Mesenchymal stem cell (in vitro differentiated cells and primary cell): ENCODE results near the gene ARHGAP12.

Experiments used
- DNase-seq: peaks from one replicate; pipeline ENCODE4 v3.0.0-alpha.2; 2013
- H2AFZ ChIP-seq: one replicate; pipeline ENCODE4 v1.6.1; 2013; ENCODE audit warnings: low read depth, mild to moderate bottlenecking, control low read depth, inconsistent platforms, low read length, moderate library complexity
- H2AK5ac ChIP-seq: 2 replicates; pipeline ENCODE4 v1.6.1; 2013; ENCODE audit warnings: low read length, moderate library complexity, mild to moderate bottlenecking, inconsistent platforms; ENCODE audit not compliant: severe bottlenecking
- H2BK120ac ChIP-seq: one replicate; pipeline ENCODE4 v1.6.1; 2013; ENCODE audit warnings: low read depth, mild to moderate bottlenecking, inconsistent platforms, low read length, moderate library complexity
- H2BK12ac ChIP-seq, 2 experiments: one replicate each; pipeline ENCODE4 v1.6.1; 2013; ENCODE audit warnings: inconsistent platforms in 2 of 2, low read length in 2 of 2, mild to moderate bottlenecking in 2 of 2, moderate library complexity in 2 of 2, control low read depth in 1 of 2
- H2BK15ac ChIP-seq: one replicate; pipeline ENCODE4 v1.6.1; 2013; ENCODE audit warnings: mild to moderate bottlenecking, low read depth, inconsistent platforms; ENCODE audit not compliant: poor library complexity, severe bottlenecking
- H2BK5ac ChIP-seq: 2 replicates; pipeline ENCODE4 v1.6.1; 2013; ENCODE audit warnings: low read depth, mild to moderate bottlenecking, low read length, control low read depth, inconsistent platforms; ENCODE audit not compliant: poor library complexity, severe bottlenecking
- H3K14ac ChIP-seq, 2 experiments: one replicate each; pipeline ENCODE4 v1.6.1; 2013; ENCODE audit warnings: inconsistent platforms in 2 of 2, low read length in 2 of 2, control low read depth in 1 of 2, mild to moderate bottlenecking in 1 of 2, moderate library complexity in 1 of 2
- H3K18ac ChIP-seq, 2 experiments: one replicate each; pipeline ENCODE4 v1.6.1; 2013; ENCODE audit warnings: inconsistent platforms in 2 of 2, low read length in 2 of 2, control low read depth in 1 of 2, low read depth in 1 of 2, mild to moderate bottlenecking in 1 of 2
- H3K23ac ChIP-seq, 2 experiments: one replicate each; pipeline ENCODE4 v1.6.1; 2013; ENCODE audit warnings: inconsistent platforms in 2 of 2, low read length in 2 of 2, mild to moderate bottlenecking in 2 of 2, moderate library complexity in 2 of 2, control low read depth in 1 of 2
- H3K27ac ChIP-seq: 2 replicates; pipeline ENCODE4 v1.5.1; 2013; ENCODE audit warnings: mild to moderate bottlenecking, moderate library complexity, low read length, control low read depth, inconsistent platforms; ENCODE audit not compliant: poor library complexity, severe bottlenecking
- H3K27me3 ChIP-seq, 2 experiments: 2 replicates each; pipeline versions ENCODE4 v1.6.1 to v1.7.0; 2013; ENCODE audit warnings: low read length in 2 of 2, mild to moderate bottlenecking in 2 of 2, moderate library complexity in 2 of 2, control low read depth in 1 of 2, inconsistent platforms in 1 of 2; ENCODE audit not compliant: control insufficient read depth in 1 of 2, insufficient read depth in 1 of 2
- H3K36me3 ChIP-seq, 2 experiments: 2 replicates each; pipeline versions ENCODE4 v1.6.1 to v1.7.0; 2013; ENCODE audit warnings: low read length in 2 of 2, control low read depth in 1 of 2, inconsistent platforms in 1 of 2, low read depth in 1 of 2, mild to moderate bottlenecking in 1 of 2; ENCODE audit not compliant: insufficient read depth in 2 of 2, control insufficient read depth in 1 of 2
- H3K4ac ChIP-seq, 2 experiments: one replicate each; pipeline ENCODE4 v1.6.1; 2013; ENCODE audit warnings: inconsistent platforms in 2 of 2, low read length in 2 of 2, mild to moderate bottlenecking in 2 of 2, moderate library complexity in 2 of 2, control low read depth in 1 of 2, low read depth in 1 of 2
- H3K4me1 ChIP-seq: 2 replicates; pipeline ENCODE4 v1.6.1; 2013; ENCODE audit warnings: low read depth, low read length, control low read depth; ENCODE audit not compliant: control insufficient read depth, insufficient read depth
- H3K4me2 ChIP-seq: 2 replicates; pipeline ENCODE4 v1.6.1; 2013; ENCODE audit warnings: low read length, mild to moderate bottlenecking, inconsistent platforms; ENCODE audit not compliant: poor library complexity, severe bottlenecking
- H3K4me3 ChIP-seq, 2 experiments: 2 replicates each; pipeline versions ENCODE4 v1.5.1 to v1.7.0; 2013; ENCODE audit warnings: low read length in 2 of 2, mild to moderate bottlenecking in 2 of 2, control low read depth in 1 of 2, low read depth in 1 of 2; ENCODE audit not compliant: insufficient read depth in 1 of 2
- H3K79me1 ChIP-seq: replicated peaks from 2 replicates; pipeline ENCODE4 v1.6.1; 2013; ENCODE audit warnings: mild to moderate bottlenecking, control low read depth, low read length, inconsistent platforms; ENCODE audit not compliant: poor library complexity, severe bottlenecking
- H3K9ac ChIP-seq: 2 replicates; pipeline ENCODE4 v1.7.0; 2013; ENCODE audit warnings: mild to moderate bottlenecking, low read length, moderate library complexity
- H3K9me3 ChIP-seq: 2 replicates; pipeline ENCODE4 v1.7.0; 2013; ENCODE audit warnings: mild to moderate bottlenecking, low read length; ENCODE audit not compliant: control insufficient read depth
- H4K8ac ChIP-seq: one replicate; pipeline ENCODE4 v1.6.1; 2013; ENCODE audit warnings: inconsistent platforms, mild to moderate bottlenecking, low read length, moderate library complexity
- H4K91ac ChIP-seq: one replicate; pipeline ENCODE4 v1.6.1; 2013; ENCODE audit warnings: mild to moderate bottlenecking, low read length, inconsistent platforms
- WGBS: methylation state at CpG from one replicate; pipeline ENCODE4 v1.1.7; 2013; ENCODE audit warnings: mixed read lengths; 5-methylcytosine and 5-hydroxymethylcytosine counted together

ARHGAP12 gene

DNA sequence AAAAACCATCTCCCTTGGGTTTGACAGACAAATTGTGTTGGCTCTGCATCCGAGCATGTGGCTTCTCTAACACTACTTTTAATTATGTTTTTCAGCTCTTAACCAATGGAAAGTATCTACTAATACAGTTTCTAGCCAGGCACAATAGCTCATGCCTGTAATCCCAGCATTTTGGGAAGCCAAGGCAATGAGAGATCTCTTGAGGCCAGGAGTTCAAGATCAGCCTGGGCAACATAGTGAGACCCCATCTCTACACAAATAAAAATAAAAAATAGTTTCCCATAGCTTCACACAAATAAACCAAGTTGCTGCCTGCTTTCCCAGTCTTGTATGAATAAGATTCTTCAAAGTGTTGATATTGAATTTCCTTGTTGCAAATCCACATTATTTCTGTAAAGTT is 13.8 kb upstream of the ARHGAP12 start:
- DNase-seq: no peak
- H3K27me3 ChIP-seq: no peaks in the 10 kb centered on the region
- no peak overlapping the region for H3K9ac ChIP-seq
- peaks cover 4% of the 10 kb centered on the region for H3K4me1 ChIP-seq
- no peak overlapping the region for H3K23ac ChIP-seq
- no peak overlapping the region for H2BK15ac ChIP-seq
- no peak overlapping the region for H3K4me2 ChIP-seq
- no peak overlapping the region for H2BK120ac ChIP-seq
- no peak overlapping the region for H2AK5ac ChIP-seq
- H4K91ac ChIP-seq: no peak overlapping the region
- no peak overlapping the region for H2BK12ac ChIP-seq
- H3K36me3 ChIP-seq: no peaks in the 10 kb centered on the region
- peaks cover 7% of the 10 kb centered on the region for H3K79me1 ChIP-seq
- H3K18ac ChIP-seq: no peak overlapping the region
- no peaks in the 10 kb centered on the region for H3K9me3 ChIP-seq
- H2AFZ ChIP-seq: no peak overlapping the region
- H4K8ac ChIP-seq: no peak overlapping the region
- H3K4me3 ChIP-seq: no peak overlapping the region
- no peak overlapping the region for H2BK5ac ChIP-seq
- WGBS: 97% methylated on average over 1 of the region's 1 CpG
- H3K27ac ChIP-seq: no peak overlapping the region
- no peak overlapping the region for H3K14ac ChIP-seq
- no peak overlapping the region for H3K4ac ChIP-seq

- H3K27ac ChIP-seq: peak overlapping the region; percentile 81
- peak overlapping the region; percentile 81 for H3K9ac ChIP-seq
- 37% methylated on average over 7 of the region's 7 CpGs for WGBS
Measured at GRCh38 chr10:31940839-31941653, 12.4 kb upstream of the ARHGAP12 start.

GRCh38 chr10:31939797-31940708 is 11.4 kb upstream of the ARHGAP12 start:
- Histone ChIP-seq H3K18ac (no peak overlapping the region), H3K9me3 (no peaks in the 10 kb centered on the region), H2BK5ac (no peak overlapping the region), H4K8ac (no peak overlapping the region), H3K27me3 (no peaks in the 10 kb centered on the region), H3K4me3 (peak overlapping the region in 1 of 2 experiments; percentile 22), H3K23ac (no peak overlapping the region), H4K91ac (no peak overlapping the region), H2BK15ac (no peak overlapping the region), H3K4ac (no peak overlapping the region), H3K27ac (no peak overlapping the region), H2AK5ac (no peak overlapping the region), H3K36me3 (no peaks in the 10 kb centered on the region), H2BK12ac (no peak overlapping the region), H3K14ac (no peak overlapping the region), H3K9ac (peak overlapping the region; percentile 81), H2BK120ac (no peak overlapping the region), H3K4me1 (peaks cover 6% of the 10 kb centered on the region), H3K79me1 (peaks cover 4% of the 10 kb centered on the region), H2AFZ (no peak overlapping the region), H3K4me2 (no peak overlapping the region)
- peak; percentile 38 for DNase-seq
- 49% methylated on average over 3 of the region's 4 CpGs for WGBS

More at GRCh38 chr10:31940839-31941653, 12.4 kb upstream of the ARHGAP12 start:
- H3K14ac ChIP-seq: no peak overlapping the region
- no peak overlapping the region for H3K4me2 ChIP-seq
- peak overlapping the region; percentile 26 for H2AK5ac ChIP-seq
- H3K27me3 ChIP-seq: no peaks in the 10 kb centered on the region
- H4K91ac ChIP-seq: no peak overlapping the region
- H3K79me1 ChIP-seq: peaks cover 4% of the 10 kb centered on the region
- no peak overlapping the region for H3K18ac ChIP-seq
- peak; percentile 97 for DNase-seq
- H3K9me3 ChIP-seq: no peaks in the 10 kb centered on the region
- H4K8ac ChIP-seq: no peak overlapping the region
- H3K23ac ChIP-seq: no peak overlapping the region
- H2BK5ac ChIP-seq: no peak overlapping the region
- no peaks in the 10 kb centered on the region for H3K36me3 ChIP-seq
- H2AFZ ChIP-seq: no peak overlapping the region
- no peak overlapping the region for H2BK120ac ChIP-seq
- H2BK15ac ChIP-seq: peak overlapping the region; percentile 40
- H3K4ac ChIP-seq: no peak overlapping the region
- no peak overlapping the region for H2BK12ac ChIP-seq
- peaks cover 6% of the 10 kb centered on the region for H3K4me1 ChIP-seq
- no peak overlapping the region for H3K4me3 ChIP-seq

DNA sequence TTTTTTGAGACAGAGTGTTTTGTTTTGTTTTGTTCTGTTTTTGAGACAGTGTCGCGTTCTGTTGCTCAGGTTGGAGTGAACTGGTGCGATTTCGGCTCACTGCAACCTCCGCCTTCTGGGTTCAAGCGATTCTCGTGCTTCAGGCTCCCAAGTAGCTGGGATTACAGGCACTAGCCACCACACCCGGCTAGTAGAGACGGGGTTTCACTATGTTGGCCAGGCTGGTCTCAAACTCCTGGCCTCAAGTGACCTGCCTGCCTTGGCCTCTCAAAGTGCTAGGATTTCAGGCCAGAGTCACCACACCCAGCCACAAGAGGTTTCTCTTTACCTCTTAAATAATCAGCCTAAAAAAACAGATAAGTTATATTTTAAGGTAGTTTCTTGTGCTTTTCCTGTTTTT is 8.7 kb upstream of the ARHGAP12 start:
- Histone ChIP-seq H2BK15ac (no peak overlapping the region), H3K79me1 (peaks cover 2% of the 10 kb centered on the region)
- WGBS: 94% methylated on average over 9 of the region's 9 CpGs

More for the DNA sequence above, 8.7 kb upstream of the ARHGAP12 start:
- H3K4me1 ChIP-seq: peaks cover 4% of the 10 kb centered on the region
- no peak overlapping the region for H3K27ac ChIP-seq
- no peaks in the 10 kb centered on the region for H3K36me3 ChIP-seq
- H2AFZ ChIP-seq: no peak overlapping the region
- peak overlapping the region in 1 of 2 experiments; percentile 45 for H3K4me3 ChIP-seq
- peak overlapping the region; percentile 84 for H3K9ac ChIP-seq
- H3K23ac ChIP-seq: no peak overlapping the region
- DNase-seq: no peak
- peak overlapping the region; percentile 27 for H4K91ac ChIP-seq
- no peak overlapping the region for H3K4ac ChIP-seq
- H3K14ac ChIP-seq: no peak overlapping the region
- no peak overlapping the region for H2BK5ac ChIP-seq
- H2BK12ac ChIP-seq: no peak overlapping the region
- H3K4me2 ChIP-seq: no peak overlapping the region
- H3K18ac ChIP-seq: no peak overlapping the region
- no peaks in the 10 kb centered on the region for H3K9me3 ChIP-seq
- H4K8ac ChIP-seq: peak overlapping the region; percentile 72
- no peak overlapping the region for H2BK120ac ChIP-seq
- no peaks in the 10 kb centered on the region for H3K27me3 ChIP-seq
- no peak overlapping the region for H2AK5ac ChIP-seq
